ENCODE results near the gene PRR22. TPM values are rescaled to one million over a fixed set of nuclear protein-coding genes. Genes with fewer than 3 reads are reported as not detected.

The PRR22 gene
- total and polyA plus RNA-seq, 9 of the 15 experiments (the other 6 are each of a cell fraction or from before 2014, with no cell fraction given) = 0.03 to 12.0 (median 2.0) TPM; not detected in 1

- H3K4me1 ChIP-seq (replicated peaks in 1 of 2; ENCODE audit: control insufficient read depth in 2 of 2, insufficient read depth in 2 of 2, low read length in 2 of 2) = no peaks in the 10 kb centered on the region; a peak in 1 of 5 replicates
- ATAC-seq (no peak), FAIRE-seq (no peak), DNase-seq (ENCODE audit: extremely low read depth in 1 of 4, low spot score in 3 of 4) (no peak)
- H3K4me3 ChIP-seq = no peak overlapping the region
- H3K9ac ChIP-seq (ENCODE audit: insufficient read depth in 1 of 2, low read depth in 2 of 2, low read length in 2 of 2) = no peak overlapping the region
- H3K27me3 ChIP-seq (ENCODE audit: control insufficient read depth in 2 of 2, insufficient read depth in 2 of 2, low read length in 2 of 2) = peaks cover 22 to 48% of the 10 kb centered on the region in 2 experiments; a peak in 3 of 5 replicates
- H3K4me2 ChIP-seq (ENCODE audit: insufficient read depth, low read length) = no peak overlapping the region
- in situ Hi-C loops (cut with MboI) = no loop called here
- ChIA-PET POLR2A (interaction anchor here (0.8 kb wide), 1 partner anchor 16 kb away, joined by 3 read pairs; no protein-coding TSS in a partner anchor), CTCF (ENCODE audit: low intra/inter-chr PET ratio) (no interaction called here)
- BruUV-seq (replicated peaks) = no TSS peak
- intact Hi-C loops (cut with micrococcal nuclease) = no loop called here
- H3K79me2 ChIP-seq (ENCODE audit: control insufficient read depth, insufficient read depth, low read length) = no peaks in the 10 kb centered on the region
- H3K36me3 ChIP-seq (ENCODE audit: control insufficient read depth, insufficient read depth, low read length) = no peaks in the 10 kb centered on the region
- no peaks in the 10 kb centered on the region for H3K9me1 ChIP-seq (ENCODE audit: control insufficient read depth, insufficient read depth, low read length)
- H2AFZ ChIP-seq (ENCODE audit: low read depth, low read length) = no peak overlapping the region
- H4K20me1 ChIP-seq (replicated peaks; ENCODE audit: control insufficient read depth, insufficient read depth, low read length) = no peaks in the 10 kb centered on the region
- H3K27ac ChIP-seq (ENCODE audit: extremely low read depth, low read depth, low read length) = no peak overlapping the region
- peaks cover 3% of the 10 kb centered on the region; the same call in 1 of the 2 replicates for H3K9me3 ChIP-seq (replicated peaks; ENCODE audit: control insufficient read depth, insufficient read depth, low read depth, low read length)
- TF ChIP-seq CEBPG (CRISPR knock-in tag; IDR thresholded peaks at IDR 0.05) = no peak
- no peak for TF ChIP-seq CEBPG (tag; conservative IDR thresholded peaks at IDR 0.05 in 1 of 2, IDR thresholded peaks at IDR 0.05 in 1 of 2)
- TF ChIP-seq SMARCE1 (IDR thresholded peaks at IDR 0.05) = no peak
- TF ChIP-seq RREB1 (CRISPR knock-in tag; IDR thresholded peaks at IDR 0.05) = no peak
- TF ChIP-seq SIN3A (IDR thresholded peaks at IDR 0.05; ENCODE audit: borderline replicate concordance in 2 of 2, control insufficient read depth in 1 of 2, low read depth in 2 of 2, low read length in 2 of 2) = no peak
- TF ChIP-seq FOXJ2 (tag; IDR thresholded peaks at IDR 0.05) = no peak
- TF ChIP-seq SAP30 (IDR thresholded peaks at IDR 0.05; ENCODE audit: borderline replicate concordance, insufficient read depth, low read depth, low read length, poor library complexity, severe bottlenecking) = no peak
- TF ChIP-seq ARID4B (CRISPR knock-in tag; IDR thresholded peaks at IDR 0.05) = no peak
- no peak for TF ChIP-seq E2F1 (CRISPR knock-in tag; IDR thresholded peaks at IDR 0.05)
- TF ChIP-seq TEAD4 (IDR thresholded peaks at IDR 0.05; ENCODE audit: low read length) = no peak
- no peak for TF ChIP-seq TEAD4 (CRISPR knock-in tag; IDR thresholded peaks at IDR 0.05; ENCODE audit: borderline replicate concordance)
These were observed 40.9 kb downstream of the PRR22 start for GRCh38 chr19:5743630-5744029.

All from K562 (cell line).